Suprapubic skin (tissue), 4 donors: Measurements from ENCODE around the gene TRUB2. TPM values are rescaled to one million over a fixed set of nuclear protein-coding genes. Genes with fewer than 3 reads are reported as not detected.
A peak's percentile ranks its signal among the peaks of the same experiment; 100 is the strongest.

Experiments used
- DNase-seq, 2 donors: peaks; one replicate each; pipeline ENCODE4 v3.0.0-alpha.2; 2019; ENCODE audit warnings: low spot score in 2 of 2
- H3K27ac ChIP-seq: fragments of 200-600 bp; sonication (generic); one replicate; pipeline ENCODE4 v1.5.1; 2019
- H3K27me3 ChIP-seq: fragments of 200-600 bp; sonication (generic); one replicate; pipeline ENCODE4 v1.5.1; 2019
- H3K36me3 ChIP-seq: fragments of 200-600 bp; sonication (generic); one replicate; pipeline ENCODE4 v1.5.1; 2019
- H3K4me1 ChIP-seq: fragments of 200-600 bp; sonication (generic); one replicate; pipeline ENCODE4 v1.5.1; 2019
- H3K4me3 ChIP-seq: fragments of 200-600 bp; sonication (generic); one replicate; pipeline ENCODE4 v1.5.1; 2019; ENCODE audit warnings: mild to moderate bottlenecking
- H3K9me3 ChIP-seq: fragments of 200-600 bp; sonication (generic); one replicate; pipeline ENCODE4 v1.5.1; 2019
- EP300 ChIP-seq: sonication (generic); formaldehyde crosslinking; IDR thresholded peaks from one replicate; pipeline ENCODE4 v1.6.1; 2017; ENCODE audit warnings: antibody characterized with exemption
- POLR2A ChIP-seq, 2 donors: fragments of 450-650 bp; IDR thresholded peaks; one replicate each; pipeline ENCODE4 v1.6.1; 2017; ENCODE audit warnings: antibody characterized with exemption in 2 of 2, mild to moderate bottlenecking in 2 of 2, moderate library complexity in 2 of 2
- POLR2AphosphoS5 ChIP-seq, 3 donors: sonication (generic); formaldehyde crosslinking; IDR thresholded peaks; one replicate each; pipeline ENCODE4 v1.6.1; 2017; ENCODE audit warnings: antibody characterized with exemption in 3 of 3
- WGBS: methylation state at CpG from one replicate; pipeline ENCODE4 v1.1.5; 2018; 5-methylcytosine and 5-hydroxymethylcytosine counted together
- total RNA-seq, 4 donors: library from RNA; depleted of rRNA; stranded (reverse); fragments of >200 nt; gene quantifications; one replicate each; pipeline ENCODE4 v1.1.0, GENCODE V29; 2016
- TF ChIP-seq, protein P1 (sequence below), 2 donors: fragments of 200-600 bp in 1 of 2; fragments of 450-650 bp in 1 of 2; sonication (generic) in 1 of 2; IDR thresholded peaks; one replicate each; pipeline ENCODE4 v1.5.1; 2016 to 2019; ENCODE audit warnings: antibody characterized with exemption in 2 of 2, mild to moderate bottlenecking in 1 of 2, moderate library complexity in 1 of 2

Gene TRUB2
- total RNA-seq, 4 donors from 2014 or later = 11.6 to 19.9 (median 14.1) TPM

- Histone ChIP-seq H3K9me3 (no peaks in the 10 kb centered on the region), H3K27me3 (no peaks in the 10 kb centered on the region), H3K4me1 (no peaks in the 10 kb centered on the region), H3K36me3 (peaks cover 84% of the 10 kb centered on the region), H3K27ac (no peak overlapping the region), H3K4me3 (no peak overlapping the region)
- no peak for DNase-seq
- 80% methylated on average over 2 of the region's 2 CpGs for WGBS
- TF ChIP-seq EP300 (no peak), POLR2A (IDR thresholded peaks at IDR 0.05) (no peak), POLR2AphosphoS5 (IDR thresholded peaks at IDR 0.05) (no peak)
- TF ChIP-seq, protein P1, sequence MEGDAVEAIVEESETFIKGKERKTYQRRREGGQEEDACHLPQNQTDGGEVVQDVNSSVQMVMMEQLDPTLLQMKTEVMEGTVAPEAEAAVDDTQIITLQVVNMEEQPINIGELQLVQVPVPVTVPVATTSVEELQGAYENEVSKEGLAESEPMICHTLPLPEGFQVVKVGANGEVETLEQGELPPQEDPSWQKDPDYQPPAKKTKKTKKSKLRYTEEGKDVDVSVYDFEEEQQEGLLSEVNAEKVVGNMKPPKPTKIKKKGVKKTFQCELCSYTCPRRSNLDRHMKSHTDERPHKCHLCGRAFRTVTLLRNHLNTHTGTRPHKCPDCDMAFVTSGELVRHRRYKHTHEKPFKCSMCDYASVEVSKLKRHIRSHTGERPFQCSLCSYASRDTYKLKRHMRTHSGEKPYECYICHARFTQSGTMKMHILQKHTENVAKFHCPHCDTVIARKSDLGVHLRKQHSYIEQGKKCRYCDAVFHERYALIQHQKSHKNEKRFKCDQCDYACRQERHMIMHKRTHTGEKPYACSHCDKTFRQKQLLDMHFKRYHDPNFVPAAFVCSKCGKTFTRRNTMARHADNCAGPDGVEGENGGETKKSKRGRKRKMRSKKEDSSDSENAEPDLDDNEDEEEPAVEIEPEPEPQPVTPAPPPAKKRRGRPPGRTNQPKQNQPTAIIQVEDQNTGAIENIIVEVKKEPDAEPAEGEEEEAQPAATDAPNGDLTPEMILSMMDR (IDR thresholded peaks at IDR 0.05) = no peak
These were observed 26.9 kb upstream of the TRUB2 start for GRCh38 chr9:128349125-128349524.

DNA sequence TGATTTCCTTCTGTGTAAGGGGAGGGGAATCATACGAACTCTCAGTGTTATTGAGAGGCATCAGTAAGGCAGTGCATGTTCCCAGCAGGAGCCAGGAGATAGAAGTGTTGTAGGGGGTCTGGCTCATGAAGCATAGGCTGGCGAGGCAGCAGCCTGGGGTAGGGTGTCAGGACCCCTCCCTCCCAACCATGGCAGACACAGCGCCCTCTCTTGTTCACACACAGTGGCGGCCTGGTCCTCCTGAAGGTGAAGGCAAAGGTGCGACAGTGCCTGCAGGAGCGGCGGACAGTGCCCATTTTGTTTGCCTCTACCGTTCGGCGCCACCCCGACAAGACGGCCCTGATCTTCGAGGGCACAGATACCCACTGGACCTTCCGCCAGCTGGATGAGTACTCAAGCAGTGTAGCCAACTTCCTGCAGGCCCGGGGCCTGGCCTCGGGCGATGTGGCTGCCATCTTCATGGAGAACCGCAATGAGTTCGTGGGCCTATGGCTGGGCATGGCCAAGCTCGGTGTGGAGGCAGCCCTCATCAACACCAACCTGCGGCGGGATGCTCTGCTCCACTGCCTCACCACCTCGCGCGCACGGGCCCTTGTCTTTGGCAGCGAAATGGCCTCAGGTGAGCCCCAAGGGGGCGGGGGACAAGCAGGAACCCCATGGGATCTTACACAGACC is 22.8 kb upstream of the TRUB2 start:
- no peak overlapping the region for H3K4me3 ChIP-seq
- DNase-seq = no peak
- no peaks in the 10 kb centered on the region for H3K27me3 ChIP-seq
- no peak overlapping the region for H3K27ac ChIP-seq
- peaks cover 13% of the 10 kb centered on the region for H3K4me1 ChIP-seq
- no peak for TF ChIP-seq EP300
- TF ChIP-seq, protein P1 (IDR thresholded peaks at IDR 0.05) = no peak
- peaks cover 75% of the 10 kb centered on the region for H3K36me3 ChIP-seq
- H3K9me3 ChIP-seq = no peaks in the 10 kb centered on the region
- WGBS = 88% methylated on average over 16 of the region's 28 CpGs

- Histone ChIP-seq H3K9me3 (no peaks in the 10 kb centered on the region), H3K36me3 (peaks cover 63% of the 10 kb centered on the region), H3K27ac (no peak overlapping the region), H3K4me3 (no peak overlapping the region), H3K27me3 (no peaks in the 10 kb centered on the region), H3K4me1 (peaks cover 18% of the 10 kb centered on the region)
- DNase-seq = no peak
- 94% methylated on average over 4 of the region's 4 CpGs for WGBS
- TF ChIP-seq, protein P1 (IDR thresholded peaks at IDR 0.05) = no peak
- no peak for TF ChIP-seq EP300
These were observed 21.6 kb upstream of the TRUB2 start for GRCh38 chr9:128343855-128344254.

DNA sequence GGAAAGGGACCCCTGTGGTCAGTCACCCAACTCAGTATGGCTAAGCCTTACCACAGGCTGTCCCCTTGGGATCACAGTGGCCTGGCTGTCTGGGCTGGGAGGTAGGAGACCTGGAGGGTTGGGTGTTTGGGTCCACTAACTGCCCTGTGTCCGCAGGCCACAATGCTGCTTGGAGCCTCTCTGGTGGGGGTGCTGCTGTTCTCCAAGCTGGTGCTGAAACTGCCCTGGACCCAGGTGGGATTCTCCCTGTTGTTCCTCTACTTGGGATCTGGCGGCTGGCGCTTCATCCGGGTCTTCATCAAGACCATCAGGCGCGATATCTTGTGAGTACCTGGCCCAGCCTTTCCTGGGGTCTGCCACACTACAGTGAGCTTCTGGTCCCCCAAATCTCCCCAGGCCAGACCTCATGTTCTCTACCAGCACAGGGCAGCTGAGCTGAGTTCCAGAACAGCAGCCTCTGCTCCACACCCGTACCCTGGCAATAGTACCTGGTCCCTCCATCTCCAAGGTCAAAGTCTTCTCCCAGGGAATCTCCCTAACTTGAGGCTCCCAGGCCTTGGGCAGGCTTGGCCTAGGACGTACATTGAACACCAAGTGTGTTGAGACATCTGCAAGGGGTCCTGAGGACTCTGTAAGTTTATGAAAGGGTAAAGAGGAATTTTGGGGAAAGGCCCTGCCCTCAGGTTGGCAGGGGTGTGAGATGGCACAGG is 20.9 kb upstream of the TRUB2 start:
- no peak for DNase-seq
- WGBS = 94% methylated on average over 7 of the region's 8 CpGs
- peaks cover 55% of the 10 kb centered on the region for H3K36me3 ChIP-seq
- no peaks in the 10 kb centered on the region for H3K27me3 ChIP-seq
- peaks cover 18% of the 10 kb centered on the region for H3K4me1 ChIP-seq
- H3K4me3 ChIP-seq = no peak overlapping the region
- no peak overlapping the region for H3K27ac ChIP-seq
- no peaks in the 10 kb centered on the region for H3K9me3 ChIP-seq
- TF ChIP-seq EP300 (no peak), POLR2A (IDR thresholded peaks at IDR 0.05) (no peak), POLR2AphosphoS5 (IDR thresholded peaks at IDR 0.05) (no peak)
- TF ChIP-seq, protein P1 (IDR thresholded peaks at IDR 0.05) = no peak

- Histone ChIP-seq H3K9me3 (no peaks in the 10 kb centered on the region), H3K27me3 (no peaks in the 10 kb centered on the region), H3K27ac (no peak overlapping the region), H3K4me3 (peak overlapping the region; percentile 70), H3K4me1 (peaks cover 18% of the 10 kb centered on the region), H3K36me3 (peaks cover 38% of the 10 kb centered on the region)
- TF ChIP-seq POLR2A (IDR thresholded peaks at IDR 0.05) = no peak
- TF ChIP-seq, protein P1 (IDR thresholded peaks at IDR 0.05) = peak; percentile 16 to 62
- 29% methylated on average over 13 of the region's 13 CpGs for WGBS
- DNase-seq = no peak
These were observed 19.2 kb upstream of the TRUB2 start for GRCh38 chr9:128341435-128341849.
